Breast epithelium (tissue), 3 donors: ENCODE measurements around the gene DCDC2C.

Experiments used
- CTCF ChIP-seq, 3 donors: fragments of 450-650 bp; IDR thresholded peaks; one replicate each; pipeline ENCODE4 v1.5.1; 2016 to 2017; ENCODE audit warnings: antibody characterized with exemption in 3 of 3, mild to moderate bottlenecking in 3 of 3, moderate library complexity in 3 of 3
- POLR2A ChIP-seq: fragments of 450-650 bp; IDR thresholded peaks from one replicate; pipeline ENCODE4 v1.6.1; 2016; ENCODE audit warnings: antibody characterized with exemption, mild to moderate bottlenecking, moderate library complexity
- POLR2AphosphoS5 ChIP-seq, 3 donors: sonication (generic); formaldehyde crosslinking; IDR thresholded peaks; one replicate each; pipeline ENCODE4 v1.6.1; 2017; ENCODE audit warnings: antibody characterized with exemption in 3 of 3

GRCh38 chr2:3759761-3760160 is 56.4 kb downstream of the DCDC2C start:
- TF ChIP-seq CTCF (IDR thresholded peaks at IDR 0.05) (no peak), POLR2A (no peak), POLR2AphosphoS5 (IDR thresholded peaks at IDR 0.05) (no peak)
